ES-I3 (cell line): Measurements from ENCODE around the gene GBP2.

Experiments
- H3K36me3 ChIP-seq: 2 replicates; pipeline ENCODE4 v1.6.1; 2013; ENCODE audit warnings: mild to moderate bottlenecking, low read length, control low read depth, moderate library complexity; ENCODE audit not compliant: insufficient read depth
- H3K4me1 ChIP-seq: 2 replicates; pipeline ENCODE4 v1.6.1; 2013; ENCODE audit warnings: mild to moderate bottlenecking, control low read depth, low read length; ENCODE audit not compliant: insufficient read depth
- H3K9ac ChIP-seq: 2 replicates; pipeline ENCODE4 v1.6.1; 2013; ENCODE audit warnings: low read depth, mild to moderate bottlenecking, low read length, moderate library complexity
- H3K9me3 ChIP-seq: 2 replicates; pipeline ENCODE4 v1.6.1; 2013; ENCODE audit warnings: mild to moderate bottlenecking, low read length, moderate library complexity; ENCODE audit not compliant: control insufficient read depth, insufficient read depth

GBP2 gene

GRCh38 chr1:89064632-89065031, 61.3 kb downstream of the GBP2 start:
- Histone ChIP-seq H3K36me3 (no peaks in the 10 kb centered on the region), H3K4me1 (no peaks in the 10 kb centered on the region), H3K9ac (no peak overlapping the region), H3K9me3 (no peaks in the 10 kb centered on the region)

GRCh38 chr1:89063094-89063493, 62.8 kb downstream of the GBP2 start:
- Histone ChIP-seq H3K36me3 (no peaks in the 10 kb centered on the region), H3K9me3 (no peaks in the 10 kb centered on the region), H3K4me1 (no peaks in the 10 kb centered on the region), H3K9ac (no peak overlapping the region)

- Histone ChIP-seq H3K36me3 (no peaks in the 10 kb centered on the region), H3K9ac (no peak overlapping the region), H3K4me1 (no peaks in the 10 kb centered on the region), H3K9me3 (no peaks in the 10 kb centered on the region)
These were observed 65.8 kb downstream of the GBP2 start for GRCh38 chr1:89060091-89060490.
